Measurements from ENCODE around the gene RNU4-1.
A peak's percentile ranks its signal among the peaks of the same experiment; 100 is the strongest.

Gene RNU4-1

DNA sequence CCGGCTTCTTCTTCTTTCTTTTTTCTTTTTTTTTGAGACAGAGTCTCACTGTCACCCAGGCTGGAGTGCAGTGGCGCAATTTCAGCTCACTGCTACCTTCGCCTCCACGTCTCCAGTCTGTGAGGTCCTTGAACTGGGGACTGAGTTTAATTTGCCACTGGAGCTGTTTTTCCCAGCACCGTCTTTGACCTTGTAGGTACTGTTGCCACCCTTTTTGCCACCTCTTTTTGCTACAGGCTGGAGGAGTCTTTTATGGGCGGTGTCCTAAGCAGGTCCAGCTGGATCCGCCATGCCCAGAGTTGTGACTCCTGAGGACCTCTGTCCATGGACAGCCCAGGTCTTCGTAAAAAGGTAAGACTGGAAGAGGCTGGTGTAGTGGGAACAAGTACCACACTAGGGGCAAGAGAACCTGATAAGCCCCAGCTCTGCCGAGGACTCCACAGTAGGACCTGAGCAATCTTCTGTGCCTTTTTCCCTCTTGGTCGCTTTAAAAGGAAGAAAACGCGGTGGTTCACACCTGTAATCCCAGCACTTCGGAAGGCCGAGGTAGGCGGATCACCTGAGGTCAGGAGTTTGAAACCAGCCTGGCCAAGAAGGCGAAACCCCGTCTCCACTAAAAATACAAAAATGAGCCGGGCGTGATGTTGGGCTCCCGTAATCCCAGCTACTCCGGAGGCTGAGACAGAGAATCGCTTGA is 2.3 kb downstream of the RNU4-1 start:
- DNase-seq (ENCODE audit: low spot score): no peak

DNA sequence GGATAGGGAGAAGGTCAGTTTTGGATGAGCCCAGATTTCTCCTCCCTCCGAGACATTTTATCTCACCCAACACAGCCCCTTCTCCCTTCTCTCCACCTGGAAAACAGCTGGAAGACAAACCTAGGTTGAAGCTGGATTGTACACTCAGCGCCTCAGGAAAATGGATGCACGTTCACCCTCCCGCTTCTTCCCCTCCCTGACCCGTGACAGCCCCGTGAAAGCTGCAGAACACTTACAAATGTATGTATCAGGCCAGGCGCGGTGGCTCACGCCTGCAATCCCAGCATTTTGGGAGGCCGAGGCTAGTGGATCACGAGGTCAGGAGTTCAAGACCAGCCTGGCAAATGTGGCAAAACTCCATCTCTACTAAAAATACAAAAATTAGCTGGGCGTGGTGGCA is 5.5 kb downstream of the RNU4-1 start:
- no peak for DNase-seq (ENCODE audit: low spot score)

DNA sequence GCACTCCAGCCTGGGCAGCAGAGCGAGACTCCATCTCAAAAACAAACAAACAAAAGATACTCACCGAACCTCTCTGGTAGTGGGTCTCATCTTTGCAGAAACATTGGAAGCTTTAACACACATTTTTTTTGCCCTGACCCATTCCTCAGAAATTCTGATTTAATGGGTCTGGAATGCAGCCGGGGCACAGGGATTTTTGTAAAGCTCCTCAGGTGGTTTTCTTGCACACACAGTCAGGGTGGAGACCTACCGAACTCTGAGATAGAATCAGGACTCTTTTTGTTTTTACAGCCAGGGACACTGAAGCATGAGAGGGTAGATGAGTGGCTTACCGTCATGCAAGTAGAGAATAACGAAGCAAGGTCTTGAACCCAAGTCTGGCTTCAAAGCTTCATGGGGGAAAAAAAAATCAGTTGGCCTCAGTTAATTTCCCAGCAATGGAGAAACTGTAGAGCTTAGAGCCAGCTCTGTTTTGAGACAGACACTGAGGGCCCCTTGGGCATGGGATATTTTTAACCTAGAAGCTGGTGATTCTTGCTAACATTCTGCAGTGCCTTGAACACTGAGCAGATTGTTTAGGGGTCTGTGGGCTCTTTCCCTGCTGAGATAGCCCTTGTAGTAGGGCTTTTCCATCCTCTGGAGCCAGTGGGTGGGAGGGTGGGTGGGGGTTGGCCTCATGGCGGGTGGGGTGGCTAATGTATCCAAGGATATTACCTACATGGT is 6.1 kb downstream of the RNU4-1 start:
- peak; percentile 65 for DNase-seq (ENCODE audit: low spot score)

DNA sequence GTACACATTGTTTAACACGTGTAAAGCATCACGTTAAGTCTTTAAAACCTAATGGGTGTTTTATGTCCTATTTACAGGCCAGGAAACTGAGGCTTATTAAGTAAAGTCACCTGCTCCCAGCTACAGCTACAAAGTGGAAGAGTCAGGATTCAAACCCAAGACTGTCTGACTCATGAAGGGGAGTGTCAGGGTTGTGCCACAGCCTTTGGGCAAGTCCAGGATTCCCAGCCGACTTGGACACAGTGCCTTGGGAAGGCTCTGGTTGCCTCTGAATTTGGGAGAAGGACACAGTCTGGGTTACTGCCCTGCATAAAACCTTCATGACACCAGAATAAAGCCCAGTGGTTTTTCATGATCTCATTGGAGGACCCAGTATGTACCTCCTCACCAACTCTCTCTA is 8.7 kb downstream of the RNU4-1 start:
- DNase-seq (ENCODE audit: low spot score): no peak

DNA sequence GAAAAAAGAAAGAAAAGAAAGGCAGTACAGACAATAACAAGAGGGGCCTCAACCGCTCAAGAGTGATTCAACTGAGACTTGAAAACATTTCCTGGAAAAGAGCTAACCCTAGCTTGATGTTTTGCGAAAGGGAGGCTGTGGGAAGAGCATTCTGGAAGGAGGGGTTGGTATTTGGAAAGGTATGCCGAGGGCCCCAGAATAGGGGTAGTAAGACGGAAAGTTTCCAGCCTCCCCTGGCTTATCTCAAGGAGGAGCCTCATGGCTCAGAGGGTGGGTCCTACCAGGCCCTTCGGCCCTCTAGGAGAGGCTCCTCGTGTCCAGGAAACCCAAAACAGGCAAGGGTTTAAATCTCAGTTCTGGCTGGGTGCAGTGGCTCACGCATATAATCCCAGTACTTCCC is 9.7 kb downstream of the RNU4-1 start:
- no peak for DNase-seq (ENCODE audit: low spot score)

DNA sequence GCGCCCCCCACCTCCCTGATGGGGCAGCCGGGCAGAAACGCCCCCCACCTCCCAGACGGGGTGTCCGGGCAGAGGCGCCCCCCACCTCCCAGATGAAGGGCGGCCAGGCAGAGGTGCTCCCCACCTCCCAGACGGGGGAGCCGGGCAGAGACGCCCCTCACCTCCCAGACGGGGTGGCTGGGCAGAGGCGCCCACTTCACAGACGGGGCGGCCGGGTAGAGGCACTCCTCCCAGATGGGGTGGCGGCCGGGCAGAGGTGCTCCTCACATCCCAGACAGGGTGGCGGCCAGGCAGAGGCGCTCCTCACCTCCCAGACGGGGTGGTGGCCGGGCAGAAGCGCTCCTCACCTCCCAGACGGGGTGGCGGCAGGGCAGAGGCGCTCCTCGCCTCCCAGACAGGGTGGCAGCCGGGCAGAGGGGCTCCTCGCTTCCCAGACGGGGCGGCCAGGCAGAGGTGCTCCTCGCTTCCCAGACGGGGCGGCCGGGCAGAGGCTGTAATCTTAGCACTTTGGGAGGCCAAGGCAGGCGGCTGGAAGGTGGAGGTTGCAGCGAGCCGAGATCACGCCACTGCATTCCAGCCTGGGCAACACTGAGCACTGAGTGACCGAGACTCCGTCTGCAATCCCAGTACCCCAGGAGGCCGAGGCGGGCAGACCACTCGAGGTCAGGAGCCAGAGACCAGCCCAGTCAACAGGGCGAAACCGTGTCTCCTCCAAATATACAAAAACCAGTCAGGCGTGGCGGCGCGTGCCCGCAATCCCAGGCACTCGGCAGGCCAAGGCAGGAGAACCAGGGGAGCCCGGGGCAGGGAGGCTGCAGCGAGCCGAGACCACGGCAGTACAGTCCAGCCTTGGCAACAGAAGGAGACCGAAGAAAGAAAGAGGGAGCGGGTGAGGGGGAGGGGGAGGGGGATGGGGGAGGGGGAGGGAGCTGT is 14.6 kb downstream of the RNU4-1 start:
- DNase-seq (ENCODE audit: low spot score): no peak

DNA sequence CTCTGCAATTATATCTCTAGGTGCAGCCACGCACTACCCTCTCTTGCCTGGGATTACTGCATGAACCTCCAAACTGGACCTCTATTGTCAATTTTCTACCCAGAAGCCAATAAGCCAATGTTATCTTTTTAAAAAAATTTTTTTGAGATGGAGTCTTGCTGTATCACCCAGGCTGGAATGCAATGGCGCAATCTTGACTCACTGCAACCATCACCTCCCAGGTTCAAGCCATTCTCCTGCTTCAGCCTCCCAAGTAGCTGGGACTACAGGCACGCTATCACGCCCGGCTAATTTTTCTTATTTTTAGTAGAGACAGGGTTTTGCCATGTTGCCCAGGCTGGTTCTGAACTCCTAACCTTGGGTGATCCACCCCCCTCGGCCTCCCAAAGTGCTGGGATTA is 16.3 kb downstream of the RNU4-1 start:
- DNase-seq (ENCODE audit: low spot score): no peak

DNA sequence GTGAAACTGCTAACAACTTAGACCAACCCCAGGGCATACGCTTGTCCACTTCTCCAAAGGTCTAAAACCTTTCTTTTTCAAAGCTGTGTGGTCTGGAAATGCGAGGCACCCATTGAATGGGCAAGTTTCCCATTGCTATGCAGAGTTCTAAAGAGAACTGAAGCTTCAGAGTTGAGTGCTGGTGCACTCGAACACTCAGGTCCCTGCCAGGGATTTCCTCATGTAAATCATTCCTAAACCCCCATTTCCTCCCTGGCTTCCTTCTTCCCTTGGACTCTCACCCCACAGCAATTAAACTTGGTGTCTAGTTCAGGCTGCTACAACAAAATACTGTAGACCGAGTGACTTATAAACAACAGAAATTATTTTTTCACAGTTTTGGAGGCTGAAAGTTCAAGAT is 25.3 kb downstream of the RNU4-1 start:
- no peak for DNase-seq (ENCODE audit: low spot score)

DNA sequence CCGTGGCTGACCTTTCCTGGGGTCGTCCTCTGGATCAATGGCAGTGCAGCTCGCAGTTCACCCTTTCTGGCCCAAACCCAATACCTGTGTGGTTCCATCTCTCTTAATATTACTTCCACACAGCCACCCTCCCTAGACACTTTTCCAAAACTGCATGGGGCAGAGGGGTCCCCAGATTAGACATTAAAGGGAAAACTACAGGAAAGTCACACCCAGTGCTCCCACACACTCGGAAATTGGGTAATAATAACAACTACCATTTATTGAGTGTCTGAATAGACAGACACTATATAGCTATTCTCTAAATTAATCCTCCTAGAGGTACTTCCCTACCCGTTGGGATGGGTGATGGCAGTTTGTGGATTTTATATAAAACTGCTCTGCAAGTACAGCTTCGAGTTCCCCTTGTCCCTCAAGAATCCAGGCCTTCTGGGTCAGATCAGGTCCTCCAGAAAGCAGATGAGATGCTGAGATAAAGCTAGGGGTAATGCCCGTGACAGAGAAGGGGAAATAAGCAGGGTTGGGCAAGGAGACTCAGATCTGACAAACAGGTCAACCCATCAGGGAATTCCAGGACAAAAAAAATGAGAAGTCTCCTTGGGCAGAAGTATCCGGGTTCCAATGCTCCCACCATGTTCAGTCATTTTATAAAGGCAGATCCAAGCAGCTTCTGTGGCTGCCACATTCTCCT is 26.7 kb downstream of the RNU4-1 start:
- no peak for DNase-seq (ENCODE audit: low spot score)

DNA sequence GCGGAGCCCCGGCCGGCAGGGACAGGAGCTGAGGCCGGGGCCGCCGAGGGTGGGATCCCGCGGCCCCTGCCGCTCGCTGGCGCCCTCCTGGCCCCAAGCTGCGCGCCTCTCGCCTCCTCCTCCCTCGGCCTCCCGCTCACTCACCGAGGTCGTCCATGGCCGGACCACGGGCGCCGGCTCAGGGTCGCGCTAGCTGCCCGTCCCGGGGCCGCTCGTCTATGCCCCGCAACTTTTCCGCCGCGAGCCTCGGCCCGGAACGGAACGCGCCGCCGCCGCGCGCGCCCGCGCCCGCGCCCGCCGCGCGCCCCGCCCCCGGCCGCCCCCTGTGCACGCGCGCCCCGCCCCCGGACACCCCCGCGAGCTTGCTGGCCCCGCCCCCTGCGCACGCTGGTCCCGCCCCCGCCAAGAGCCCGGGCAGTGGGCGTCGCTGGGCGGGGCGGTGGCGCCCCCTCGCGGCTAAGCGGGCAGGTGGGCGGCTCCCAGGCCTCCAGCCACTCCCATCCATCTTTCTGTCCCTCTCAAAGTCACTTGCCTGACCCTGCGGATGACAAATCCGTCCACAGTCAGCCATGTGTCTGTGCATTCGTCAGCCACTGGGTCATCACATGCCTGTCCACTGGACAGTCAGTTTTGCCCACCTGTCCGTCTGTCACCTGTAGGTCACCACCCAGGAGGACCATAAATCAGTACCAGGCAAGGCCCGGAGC is 27.4 kb downstream of the RNU4-1 start, which contains the start of gene PXN:
PXN (minus strand) TSS at position 258 of the 707 bp plus-strand sequence; CDS start at position 157, 101 bp downstream.
- peak; percentile 90 for DNase-seq (ENCODE audit: low spot score)

DNA sequence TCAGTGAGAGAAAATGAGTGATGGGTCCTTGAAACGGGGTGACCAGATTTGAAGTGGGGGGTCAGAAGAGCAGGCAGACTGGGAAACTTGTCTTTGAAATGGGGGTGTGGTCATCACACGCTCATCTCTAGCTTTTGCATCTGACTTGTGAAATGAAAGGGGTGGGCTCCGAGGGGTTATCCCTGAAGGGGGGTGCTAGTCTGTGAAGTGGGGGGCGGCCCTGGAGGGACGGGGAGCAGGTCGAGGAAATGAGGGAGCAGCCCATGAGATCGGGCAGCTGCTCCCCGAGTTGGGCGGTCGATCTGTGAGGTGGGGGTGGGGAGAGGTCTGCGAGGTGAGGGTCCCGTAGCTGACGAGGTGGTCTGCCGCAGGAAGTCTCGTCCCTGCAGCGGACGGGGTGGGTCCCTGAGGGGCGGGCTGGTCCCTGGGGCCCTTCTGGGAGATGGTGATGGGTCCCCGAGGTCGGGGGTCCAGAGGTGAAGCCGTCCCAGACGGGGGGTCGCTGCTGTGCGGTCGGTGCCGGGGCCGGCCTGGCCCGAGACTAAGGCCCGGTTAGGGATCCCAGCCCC is 28.0 kb downstream of the RNU4-1 start:
- no peak for DNase-seq (ENCODE audit: low spot score)

DNA sequence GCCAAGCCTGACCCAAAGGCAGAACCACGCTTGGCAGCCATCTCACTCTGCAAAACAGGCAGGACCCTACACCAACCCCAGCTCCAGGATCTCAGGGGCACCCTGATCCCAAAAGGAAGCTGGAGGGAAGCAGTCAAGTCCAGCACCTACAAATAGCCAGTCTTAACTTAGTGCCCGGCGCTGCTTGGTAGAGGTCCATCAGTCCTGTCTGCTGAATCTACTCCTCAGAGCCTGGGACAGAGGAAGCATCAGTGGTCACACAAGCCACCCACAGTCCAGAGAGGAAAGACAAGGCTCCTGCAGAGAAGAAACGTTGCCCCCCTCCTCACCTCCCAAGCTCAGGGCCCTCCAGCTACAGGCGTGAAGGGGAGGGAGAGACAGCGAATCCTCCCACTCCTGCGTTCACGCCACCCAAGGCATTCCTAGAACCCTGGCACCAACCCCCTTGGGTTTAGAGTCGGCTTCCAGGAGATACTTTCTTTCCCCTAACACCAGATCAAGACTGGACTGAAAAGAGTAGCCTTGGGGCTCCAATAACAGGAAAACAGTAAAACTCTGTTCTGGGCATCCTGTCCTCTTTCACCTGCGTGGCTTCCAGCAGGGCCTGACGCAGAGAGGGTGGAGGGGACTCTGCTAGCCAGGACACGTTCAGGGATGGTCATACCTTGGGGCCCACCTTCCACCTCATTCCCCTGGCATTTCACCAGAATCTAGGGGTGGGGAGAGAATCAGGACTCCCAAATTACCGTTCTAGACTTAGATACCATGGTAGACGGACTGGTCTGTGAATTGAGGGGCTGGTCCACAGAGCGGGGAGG is 28.7 kb downstream of the RNU4-1 start:
- DNase-seq (ENCODE audit: low spot score): peak; percentile 59

DNA sequence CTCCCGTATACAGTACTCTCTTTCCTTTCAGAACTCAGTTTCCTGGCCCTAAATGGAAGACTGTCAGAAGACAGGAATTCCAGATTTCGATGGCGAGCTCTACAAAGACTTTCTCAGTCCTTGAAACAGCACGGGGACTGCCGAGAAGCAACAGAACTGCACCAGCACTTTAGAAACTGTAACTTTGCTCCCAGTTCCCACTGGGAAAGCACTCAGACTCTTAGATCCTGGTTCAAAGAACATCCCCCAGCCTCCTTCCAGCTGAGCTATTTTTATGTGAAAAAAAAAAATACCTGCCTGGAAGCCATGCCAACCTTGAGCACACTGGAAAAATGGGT is 29.3 kb downstream of the RNU4-1 start:
- no peak for DNase-seq (ENCODE audit: low spot score)

DNA sequence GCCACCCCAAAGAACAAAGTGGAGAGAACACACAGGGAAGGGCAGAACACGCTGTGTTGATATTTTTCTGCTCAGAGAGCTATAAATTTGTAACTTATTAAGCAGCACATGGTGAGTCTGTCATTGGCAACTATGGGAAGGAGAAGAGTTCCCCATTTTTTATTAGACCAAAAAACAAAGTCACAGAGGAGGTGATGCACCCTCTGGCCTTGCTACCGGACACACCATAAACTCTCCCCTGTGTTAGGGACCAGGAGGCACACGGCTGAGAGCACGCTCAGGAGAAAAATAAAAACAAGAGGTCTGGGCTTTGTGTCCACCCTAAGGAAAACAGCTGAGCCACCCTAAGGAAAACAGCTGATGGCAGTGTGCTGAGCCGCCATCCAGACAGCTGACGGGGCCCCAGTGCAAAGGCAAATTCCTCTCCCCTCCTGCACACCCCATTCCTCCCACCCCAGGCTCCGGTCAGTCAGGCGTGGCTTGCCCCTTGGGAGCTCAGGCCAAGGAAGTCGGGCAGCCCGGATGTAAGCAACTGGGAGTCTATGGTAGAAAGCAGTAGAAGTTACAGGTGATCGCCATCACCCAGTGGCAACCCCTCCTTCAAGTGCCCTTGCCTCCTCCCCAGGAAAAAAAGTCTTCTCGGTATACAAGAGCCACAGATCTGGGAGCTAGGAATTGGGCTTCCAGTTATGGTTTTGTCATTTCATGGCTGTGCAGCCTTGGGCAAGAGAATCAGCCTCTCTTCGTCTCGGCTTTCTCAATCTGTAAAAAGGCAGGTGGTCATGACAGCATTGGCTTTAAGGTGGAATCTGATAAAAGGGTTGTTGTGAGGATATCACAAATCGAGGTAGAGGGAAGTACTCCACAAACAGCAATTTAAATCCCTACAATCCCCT is 29.9 kb downstream of the RNU4-1 start:
- DNase-seq (ENCODE audit: low spot score): peak; percentile 67

DNA sequence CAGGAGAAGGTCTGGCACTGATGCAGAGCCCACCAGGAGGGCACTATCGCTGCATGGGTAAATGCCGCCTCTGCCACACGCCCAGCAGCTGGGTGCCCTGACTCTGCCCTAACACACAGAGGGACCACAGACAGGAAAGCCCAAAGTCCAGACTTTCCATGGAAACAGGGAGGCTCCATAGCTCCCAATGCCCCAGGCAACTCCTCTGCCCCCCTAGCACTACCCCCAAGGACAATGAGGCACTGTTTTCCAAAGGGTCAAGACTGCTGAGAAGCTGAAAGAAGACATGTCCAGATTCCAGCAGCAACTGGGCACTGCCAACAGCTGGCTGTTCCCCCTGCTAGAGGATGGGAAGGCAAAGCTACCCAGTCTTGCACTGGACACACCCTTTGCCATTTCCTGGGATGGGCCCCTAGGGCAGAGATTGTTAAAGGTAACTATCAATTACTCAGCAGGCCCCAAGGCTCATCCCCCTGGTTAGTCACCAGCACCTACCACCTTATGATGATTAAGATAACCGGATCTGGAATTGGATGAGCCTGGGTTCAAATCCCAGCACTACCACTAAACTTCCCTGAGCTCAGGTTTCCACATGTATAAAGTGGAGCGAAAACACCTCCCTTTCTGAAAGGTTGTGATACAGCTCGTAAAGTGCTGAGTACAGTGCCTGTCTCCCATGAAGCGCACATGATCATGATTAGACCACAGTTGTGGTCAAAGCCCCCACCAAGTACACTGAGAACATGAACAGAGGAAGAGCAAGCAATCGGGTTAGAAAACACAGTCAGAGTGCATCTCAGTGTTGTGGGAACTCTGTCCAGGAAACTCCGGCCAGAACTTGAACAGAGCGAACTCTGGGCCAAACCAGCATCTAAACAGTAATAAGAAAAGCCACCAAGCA is 30.8 kb downstream of the RNU4-1 start:
- peak; percentile 93 for DNase-seq (ENCODE audit: low spot score)

DNA sequence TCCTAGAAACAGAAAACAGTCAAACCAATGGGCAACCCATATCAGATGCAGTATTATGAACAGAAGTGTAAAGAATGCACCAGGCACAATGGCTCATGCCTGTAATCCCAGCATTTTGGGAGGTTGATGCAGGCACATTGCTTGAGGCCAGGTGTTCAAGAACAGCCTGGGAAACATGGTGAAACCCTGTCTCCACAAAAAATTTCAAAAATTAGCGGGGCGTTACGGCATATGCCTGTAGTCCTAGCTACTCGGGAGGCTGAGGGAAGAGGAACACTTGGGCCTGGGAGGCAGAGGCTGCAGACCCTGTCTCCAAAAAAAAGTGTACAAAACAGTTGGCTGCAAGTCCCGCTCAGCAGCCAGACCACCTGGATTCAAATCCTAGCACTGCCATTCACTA is 32.4 kb downstream of the RNU4-1 start:
- DNase-seq (ENCODE audit: low spot score): no peak

DNA sequence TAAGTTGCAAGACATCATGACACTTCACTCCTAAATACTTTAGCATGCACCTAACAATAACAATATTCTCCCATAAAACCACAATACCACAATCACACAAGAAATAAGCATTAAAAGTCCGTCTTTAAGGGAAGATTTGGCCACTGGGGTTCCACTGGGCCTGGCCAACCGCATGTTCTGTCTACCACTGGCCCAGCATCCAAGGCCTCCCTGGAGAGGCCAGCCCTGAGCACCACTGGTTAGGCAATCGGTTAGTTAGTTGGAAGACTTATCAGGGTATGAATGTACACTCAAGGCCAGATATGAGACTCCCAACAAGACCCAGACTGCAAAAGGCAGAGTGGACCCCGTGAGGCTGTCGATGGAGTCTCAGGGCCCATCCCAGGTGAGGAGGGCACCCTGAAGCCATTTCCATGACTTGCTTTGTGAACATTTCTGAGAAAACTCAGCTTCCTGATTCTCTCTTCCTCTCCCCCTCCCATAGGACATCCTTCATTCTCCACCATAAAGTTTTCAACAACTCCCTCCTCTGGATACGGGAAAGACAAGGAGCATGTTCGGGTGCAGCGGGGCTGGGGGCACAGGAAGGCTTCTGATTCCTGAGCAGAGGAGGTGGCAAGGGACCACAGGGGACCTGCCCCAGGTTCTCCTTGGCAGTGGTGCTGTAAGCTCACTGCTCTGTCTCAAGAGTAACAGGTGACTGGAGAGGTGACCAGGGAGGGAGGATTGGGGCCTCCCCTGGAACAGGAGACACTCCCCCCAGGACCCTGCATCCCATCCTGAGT is 33.4 kb downstream of the RNU4-1 start:
- DNase-seq (ENCODE audit: low spot score): no peak

All from kidney tubule cell (primary cell).